NCI-H146 treated with DMSO at 0.1 percent for 48 hours (cell line): ENCODE results near the gene SYNGR3.

ENCODE experiments used
- DNase-seq: peaks from one replicate; lab custom pipeline; 2025; ENCODE audit not compliant: unreplicated experiment; lab: John Stamatoyannopoulos, UW

The SYNGR3 gene

DNA sequence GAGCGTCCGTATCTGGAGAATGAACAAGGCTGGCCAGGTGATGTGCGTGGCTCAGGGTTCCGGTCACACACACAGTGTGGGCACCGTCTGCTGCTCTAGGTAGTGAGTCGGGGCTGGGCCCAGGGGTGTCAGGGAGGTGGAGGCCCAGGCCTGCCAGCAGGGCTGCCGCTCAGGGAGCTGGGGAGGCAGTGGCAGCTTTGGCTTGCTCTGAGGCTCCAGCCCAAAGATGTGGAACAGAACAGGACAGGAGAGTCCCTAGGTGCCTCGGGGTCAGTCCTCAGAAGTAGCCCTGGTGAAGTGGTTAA, 13.6 kb upstream of the SYNGR3 start:
- DNase-seq = no peak

- DNase-seq = no peak
These were observed 12.6 kb upstream of the SYNGR3 start for GRCh38 chr16:1976951-1977874.

GRCh38 chr16:1977875-1978268, 11.9 kb upstream of the SYNGR3 start:
- DNase-seq = no peak

- DNase-seq = no peak
These were observed 11.2 kb upstream of the SYNGR3 start for GRCh38 chr16:1978476-1979120.

GRCh38 chr16:1979271-1980029, 10.3 kb upstream of the SYNGR3 start:
- DNase-seq = peak; percentile 36

DNA sequence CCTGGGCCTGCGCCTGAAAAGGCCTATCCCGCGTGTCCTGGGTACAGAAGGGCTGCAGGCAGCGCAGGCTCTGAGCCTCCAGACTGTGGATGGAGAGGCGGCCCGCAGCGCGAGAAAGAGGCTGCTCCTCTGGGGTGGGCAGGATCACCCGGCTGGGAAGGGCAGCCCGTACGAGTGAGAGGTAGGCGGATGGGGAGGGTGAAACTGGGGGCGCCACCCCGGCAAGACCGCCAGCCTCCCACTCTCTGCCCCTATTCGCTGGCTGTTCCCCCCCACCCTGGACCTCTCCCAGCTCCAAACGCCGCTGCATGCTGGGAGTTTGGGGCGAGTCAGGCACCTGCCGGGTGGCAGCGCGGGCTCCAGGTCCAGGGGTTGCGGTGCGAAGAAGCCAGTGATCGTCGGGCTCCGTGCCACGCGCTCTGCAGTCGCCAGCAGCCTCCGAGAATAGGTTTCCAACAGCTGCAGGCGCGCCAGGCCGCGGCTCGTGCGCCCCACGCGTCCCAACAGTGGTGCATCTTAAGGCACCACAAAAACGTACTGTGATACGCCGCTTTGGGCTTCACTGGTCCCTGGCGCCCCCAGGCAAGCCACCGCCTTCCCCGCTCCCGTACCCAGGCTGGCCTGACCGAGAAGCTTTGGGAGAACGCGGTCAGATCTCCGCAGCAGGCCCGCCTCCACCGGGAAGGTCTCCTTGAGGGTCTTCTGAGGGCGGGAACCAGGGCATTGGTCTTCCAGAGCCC, 9.6 kb upstream of the SYNGR3 start:
- peak; percentile 53 for DNase-seq

DNA sequence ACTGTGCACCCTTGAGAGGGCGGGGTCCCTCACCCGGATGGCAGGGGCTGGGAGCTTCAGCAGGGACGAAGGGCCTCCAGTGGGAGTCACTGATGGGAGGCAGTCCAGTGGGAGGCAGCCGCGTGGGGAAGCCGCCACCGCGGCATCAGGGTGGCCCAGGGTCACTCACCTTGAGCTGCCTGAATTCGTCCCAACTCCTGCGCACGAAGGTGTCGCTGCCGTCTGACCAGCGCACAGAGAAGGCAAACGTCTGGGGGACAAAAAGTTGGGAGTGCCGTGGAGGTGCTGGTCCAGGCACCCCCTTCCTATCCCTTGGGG, 9.0 kb upstream of the SYNGR3 start:
- DNase-seq = no peak

DNA sequence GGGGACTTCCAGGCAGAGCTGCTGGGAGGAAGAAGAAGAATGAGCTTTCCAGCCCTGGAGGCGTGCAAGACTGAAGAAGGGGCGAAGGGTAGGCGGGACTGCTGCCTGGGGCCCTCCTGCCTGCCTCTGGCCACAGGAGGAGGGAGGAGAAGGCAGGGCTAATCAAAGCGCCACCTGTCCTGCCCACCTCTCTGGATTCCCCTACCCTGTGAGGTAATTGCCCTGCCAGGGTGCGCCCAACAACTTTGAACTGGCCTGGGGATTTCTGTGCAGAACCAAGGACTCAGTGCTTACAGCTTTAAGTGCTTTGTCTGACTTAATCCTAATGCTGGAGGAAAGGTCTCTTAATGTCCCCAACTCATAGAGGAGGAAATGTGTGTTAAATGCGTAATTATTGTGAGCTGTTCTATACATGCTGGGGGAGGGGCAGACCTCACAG, 8.4 kb upstream of the SYNGR3 start, which contains the start of gene NOXO1:
Gene NOXO1 (minus strand): TSS at position 72 of the 439 bp plus-strand sequence. CDS start 290 bp downstream, outside the sequence.
- peak; percentile 17 for DNase-seq

- DNase-seq = no peak
These were observed 7.7 kb upstream of the SYNGR3 start for GRCh38 chr16:1982013-1982433.

- DNase-seq = no peak
These were observed 6.7 kb upstream of the SYNGR3 start for GRCh38 chr16:1982991-1983543.

- peak; percentile 83 for DNase-seq
These were observed 6.0 kb upstream of the SYNGR3 start, which contains the start of gene GFER for GRCh38 chr16:1983544-1984346. GFER (plus strand) TSS chr16:1984193; CDS start chr16:1984219, 26 bp downstream.

DNA sequence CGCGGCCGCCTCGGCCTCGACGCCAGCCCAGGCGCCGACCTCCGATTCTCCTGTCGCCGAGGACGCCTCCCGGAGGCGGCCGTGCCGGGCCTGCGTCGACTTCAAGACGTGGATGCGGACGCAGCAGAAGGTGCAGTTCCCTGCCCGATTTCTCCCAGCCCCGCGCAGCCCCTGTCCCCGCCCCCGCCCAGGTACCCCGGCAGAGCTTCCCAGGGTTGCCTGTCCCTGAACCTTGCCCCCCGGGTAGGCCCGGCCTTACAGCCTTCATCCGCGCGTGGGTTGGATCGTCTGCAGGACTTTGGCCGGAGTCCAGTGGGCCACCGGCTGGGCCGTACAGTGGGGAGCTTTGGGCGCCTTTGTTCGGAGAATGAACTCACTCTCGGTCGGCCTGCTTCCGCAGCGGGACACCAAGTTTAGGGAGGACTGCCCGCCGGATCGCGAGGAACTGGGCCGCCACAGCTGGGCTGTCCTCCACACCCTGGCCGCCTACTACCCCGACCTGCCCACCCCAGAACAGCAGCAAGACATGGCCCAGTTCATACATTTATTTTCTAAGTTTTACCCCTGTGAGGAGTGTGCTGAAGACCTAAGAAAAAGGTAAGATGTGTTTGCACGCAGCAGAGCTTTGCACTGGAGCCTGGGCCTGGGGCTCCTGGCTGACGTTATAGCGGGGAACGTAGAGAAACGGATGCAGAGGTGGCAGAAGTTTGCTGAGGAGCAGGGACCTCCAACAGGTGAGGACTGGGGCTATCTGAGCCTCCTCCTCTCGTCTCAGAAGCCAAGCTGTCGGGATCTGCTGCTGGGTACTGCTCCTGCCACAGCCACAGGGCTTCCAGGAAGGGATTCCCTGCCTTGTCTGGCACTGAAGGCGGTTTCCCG, 5.2 kb upstream of the SYNGR3 start:
- no peak for DNase-seq

- DNase-seq = no peak
These were observed 4.2 kb upstream of the SYNGR3 start for GRCh38 chr16:1985466-1986150.

- DNase-seq = no peak
These were observed 2.6 kb upstream of the SYNGR3 start for GRCh38 chr16:1987198-1987597.

DNA sequence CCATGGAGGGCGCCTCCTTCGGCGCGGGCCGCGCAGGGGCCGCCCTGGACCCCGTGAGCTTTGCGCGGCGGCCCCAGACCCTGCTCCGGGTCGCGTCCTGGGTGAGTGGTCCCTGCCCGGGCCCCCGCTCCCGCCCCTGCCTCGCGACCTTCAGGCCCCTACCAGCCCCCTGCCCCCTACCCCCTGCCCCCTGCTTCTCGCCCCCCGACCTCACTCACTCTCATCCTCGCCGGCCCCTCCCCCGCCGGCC, 256 bp downstream of the SYNGR3 start:
- no peak for DNase-seq

GRCh38 chr16:1990351-1991134, 773 bp downstream of the SYNGR3 start:
- DNase-seq = peak; percentile 39

GRCh38 chr16:1991135-1991551, 1.4 kb downstream of the SYNGR3 start:
- DNase-seq = no peak

GRCh38 chr16:1991588-1991947, 1.8 kb downstream of the SYNGR3 start:
- no peak for DNase-seq
